Measurements from ENCODE around the gene OLIG3.

- no peak for TF ChIP-seq POLR2A (IDR thresholded peaks at IDR 0.05; ENCODE audit: low read depth, low read length)
- TF ChIP-seq POLR2AphosphoS5 (IDR thresholded peaks at IDR 0.05; ENCODE audit: low read depth, low read length) = no peak
These were observed 4.9 kb downstream of the OLIG3 start for GRCh38 chr6:137489046-137490005.
